Stimulated activated CD8-positive, alpha-beta memory T cell treated with anti-CD3 and anti-CD28 coated beads, Interleukin-4, amount 100 ng/mL, for 4 hours (primary cell): ENCODE data around the gene TOMM34.

ENCODE experiments used
- DNase-seq, 2 donors: peaks; one replicate each; pipeline ENCODE4 v3.0.0-alpha.2; 2020; ENCODE audit warnings: low read depth in 2 of 2, low spot score in 1 of 2

TOMM34 gene

DNA sequence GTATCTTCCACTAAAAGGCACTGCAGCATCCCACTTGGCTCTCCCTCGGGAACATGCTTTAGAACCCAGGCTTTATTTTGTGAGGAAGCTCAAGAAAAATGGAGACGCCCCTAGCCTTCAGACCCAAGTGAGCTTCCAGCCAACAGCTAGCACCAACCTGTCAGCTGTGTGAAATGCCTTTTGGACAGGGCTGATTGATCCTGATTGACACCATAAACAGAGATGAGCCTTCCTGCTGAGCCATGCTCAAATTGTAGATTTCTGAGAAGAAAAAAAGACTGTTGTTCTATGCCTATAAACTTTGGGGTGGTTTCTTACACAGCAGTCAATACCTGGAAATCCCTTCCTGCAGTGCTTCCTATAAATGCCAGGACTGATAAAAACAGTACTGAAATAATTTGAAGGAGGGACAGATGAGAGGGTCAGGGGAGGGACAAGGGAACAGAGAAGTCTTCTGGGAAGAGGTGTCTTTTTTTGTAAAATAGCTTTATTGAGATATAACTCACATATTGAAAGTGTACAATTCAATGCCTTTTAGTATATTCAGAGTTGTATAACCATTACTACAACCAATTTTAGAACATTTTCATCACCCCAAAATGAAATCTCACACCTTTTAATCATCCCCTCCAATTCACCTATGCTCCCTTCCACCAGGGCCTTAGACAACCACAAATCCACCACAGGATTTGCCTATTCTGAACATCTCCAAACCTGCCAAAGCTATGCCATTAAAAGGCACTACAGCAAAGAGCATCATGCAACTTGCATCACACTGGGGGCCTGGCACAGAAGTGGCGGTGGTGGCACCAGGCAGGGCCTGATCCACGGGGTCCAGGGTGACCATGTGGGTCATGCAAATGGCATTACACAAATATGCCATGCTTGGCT, 3.4 kb upstream of the TOMM34 start:
- no peak for DNase-seq

DNA sequence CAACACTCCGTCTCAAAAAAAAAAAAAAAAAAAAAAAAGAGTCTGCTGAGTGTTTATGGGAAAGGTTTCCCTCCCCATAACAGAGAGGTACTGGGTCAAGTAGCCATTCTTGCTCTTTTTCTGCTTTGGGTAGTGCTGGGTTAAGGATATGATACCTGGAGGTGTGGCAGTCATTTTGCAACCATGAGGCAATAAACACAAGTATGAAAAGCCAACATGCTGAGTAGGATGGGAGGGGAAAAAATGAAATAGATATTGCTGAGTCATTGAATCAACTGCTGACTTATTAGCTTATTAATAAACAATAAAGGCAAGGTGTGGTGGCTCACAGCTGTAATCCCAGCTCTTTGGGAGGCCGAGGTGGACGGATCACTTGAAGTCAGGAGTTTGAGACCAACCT, 2.3 kb upstream of the TOMM34 start:
- DNase-seq, result no peak

DNA sequence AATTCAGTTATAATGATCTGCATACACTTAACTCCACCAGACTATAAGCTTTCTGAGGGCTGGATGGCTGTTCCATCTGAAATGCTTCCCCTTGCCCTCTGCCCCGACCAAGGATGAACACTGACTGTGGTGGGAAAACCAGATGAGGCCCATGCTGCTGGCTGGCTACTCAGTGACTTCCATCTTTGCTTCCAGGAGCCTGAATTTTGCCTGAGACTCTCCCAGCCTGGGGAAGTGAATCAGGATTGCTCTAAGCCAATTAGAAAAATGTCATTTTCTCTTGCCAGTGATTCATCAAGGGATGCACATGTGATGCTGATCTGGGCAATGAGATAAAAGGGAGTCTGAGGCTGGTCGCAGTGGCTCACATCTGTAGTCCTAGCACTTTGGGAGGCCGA, 1.7 kb upstream of the TOMM34 start:
- no peak for DNase-seq

- no peak for DNase-seq
These were observed 1.0 kb upstream of the TOMM34 start for GRCh38 chr20:44961011-44961869.

DNA sequence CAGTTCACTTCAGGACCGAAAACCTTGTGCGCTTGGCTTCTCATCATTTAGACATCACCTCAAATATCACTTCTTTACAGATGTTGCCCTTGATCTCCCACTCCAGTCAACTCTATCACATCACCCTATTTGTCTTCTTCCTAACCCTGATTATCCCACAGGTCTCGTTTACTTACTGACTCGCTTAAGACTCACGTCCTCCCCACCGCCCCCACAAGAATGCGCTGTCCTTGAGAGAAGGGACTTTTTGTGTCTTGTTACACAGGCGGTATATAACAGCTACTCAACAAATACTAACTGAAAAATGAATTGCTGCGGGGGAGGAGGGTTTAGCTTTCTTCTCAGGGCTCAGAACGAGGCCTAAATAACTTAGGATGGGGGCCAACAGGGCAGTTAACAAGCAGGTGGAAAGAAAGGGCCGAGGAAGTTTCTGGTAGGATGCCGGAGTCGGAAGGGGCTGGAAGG, 527 bp downstream of the TOMM34 start:
- DNase-seq, result peak; percentile 51 to 66

DNA sequence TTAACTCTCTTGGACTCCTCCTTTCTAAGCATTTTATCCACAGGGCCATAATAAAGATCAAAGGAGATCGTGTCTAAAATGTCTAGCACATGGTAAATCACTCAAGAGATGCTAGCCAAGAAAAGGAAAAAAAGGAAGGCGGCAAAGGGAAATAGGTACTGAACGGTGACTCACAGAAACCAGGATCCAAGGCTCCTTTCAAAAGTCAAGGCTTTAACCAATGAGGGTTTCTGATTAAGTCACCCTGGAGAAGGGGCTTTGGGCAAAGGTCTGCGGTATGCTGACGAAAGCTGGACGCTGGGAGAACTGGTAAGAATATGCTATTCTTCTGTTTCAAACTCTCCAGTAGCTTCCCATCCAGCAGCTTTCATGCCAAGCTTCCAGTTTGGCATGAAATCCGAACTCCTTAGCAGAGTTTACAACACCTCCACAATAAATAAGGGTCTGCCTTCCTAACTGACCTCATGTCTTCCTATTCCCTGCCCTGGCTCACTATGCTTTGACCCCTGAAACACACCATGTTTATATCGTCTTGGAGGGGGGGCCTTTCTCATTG, 1.0 kb downstream of the TOMM34 start:
- DNase-seq, result no peak

GRCh38 chr20:44958276-44958675, 1.9 kb downstream of the TOMM34 start:
- no peak for DNase-seq

GRCh38 chr20:44956410-44956809, 3.8 kb downstream of the TOMM34 start:
- DNase-seq, result no peak

DNA sequence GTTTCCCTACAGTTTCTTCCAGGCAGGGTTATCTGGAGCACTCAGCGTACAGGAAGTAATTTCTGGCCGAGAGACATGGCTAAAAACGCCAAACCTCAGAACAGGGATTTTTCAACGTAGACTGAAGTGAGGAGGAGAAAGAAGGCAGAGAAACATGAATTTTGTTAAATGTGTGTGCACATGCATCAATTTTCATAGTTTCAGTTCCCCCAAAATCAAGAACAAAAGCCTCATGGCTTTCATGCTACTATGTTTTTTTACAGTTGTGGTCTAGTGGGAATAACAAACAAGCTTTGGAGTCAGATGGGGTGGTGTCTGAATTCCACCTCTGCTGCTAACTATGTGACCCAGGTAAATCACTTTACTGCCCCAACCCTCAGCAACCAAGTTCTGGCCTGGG, 4.9 kb downstream of the TOMM34 start:
- DNase-seq, result no peak

GRCh38 chr20:44954211-44954610, 6.0 kb downstream of the TOMM34 start:
- DNase-seq, result no peak

GRCh38 chr20:44952731-44953130, 7.5 kb downstream of the TOMM34 start:
- no peak for DNase-seq

GRCh38 chr20:44950368-44950767, 9.8 kb downstream of the TOMM34 start:
- DNase-seq, result no peak

DNA sequence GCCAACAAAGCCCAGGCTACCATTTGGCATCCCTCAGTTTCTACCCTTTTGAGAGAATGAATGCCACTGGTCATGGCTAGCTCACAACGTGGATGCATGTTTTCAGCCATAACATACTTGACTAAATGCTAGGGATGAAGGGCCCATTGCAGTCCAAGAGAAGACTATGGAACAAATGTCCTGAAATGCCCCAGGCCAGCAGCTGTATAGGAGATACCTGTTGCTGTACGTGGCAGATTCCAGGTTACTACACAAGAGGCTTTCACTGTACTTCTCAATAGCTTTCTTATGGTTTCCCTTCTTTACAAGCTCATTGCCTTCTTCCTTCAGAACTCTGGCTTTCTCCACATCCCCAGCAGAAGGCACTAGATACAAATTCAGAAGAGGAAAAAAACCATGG, 11.7 kb downstream of the TOMM34 start:
- DNase-seq, result no peak

GRCh38 chr20:44948107-44948506, 12.1 kb downstream of the TOMM34 start:
- DNase-seq, result no peak

- DNase-seq, result no peak
These were observed 13.8 kb downstream of the TOMM34 start for GRCh38 chr20:44946271-44946852.

GRCh38 chr20:44945261-44945660, 14.9 kb downstream of the TOMM34 start:
- no peak for DNase-seq

- no peak for DNase-seq
These were observed 16.4 kb downstream of the TOMM34 start for GRCh38 chr20:44943828-44944227.

DNA sequence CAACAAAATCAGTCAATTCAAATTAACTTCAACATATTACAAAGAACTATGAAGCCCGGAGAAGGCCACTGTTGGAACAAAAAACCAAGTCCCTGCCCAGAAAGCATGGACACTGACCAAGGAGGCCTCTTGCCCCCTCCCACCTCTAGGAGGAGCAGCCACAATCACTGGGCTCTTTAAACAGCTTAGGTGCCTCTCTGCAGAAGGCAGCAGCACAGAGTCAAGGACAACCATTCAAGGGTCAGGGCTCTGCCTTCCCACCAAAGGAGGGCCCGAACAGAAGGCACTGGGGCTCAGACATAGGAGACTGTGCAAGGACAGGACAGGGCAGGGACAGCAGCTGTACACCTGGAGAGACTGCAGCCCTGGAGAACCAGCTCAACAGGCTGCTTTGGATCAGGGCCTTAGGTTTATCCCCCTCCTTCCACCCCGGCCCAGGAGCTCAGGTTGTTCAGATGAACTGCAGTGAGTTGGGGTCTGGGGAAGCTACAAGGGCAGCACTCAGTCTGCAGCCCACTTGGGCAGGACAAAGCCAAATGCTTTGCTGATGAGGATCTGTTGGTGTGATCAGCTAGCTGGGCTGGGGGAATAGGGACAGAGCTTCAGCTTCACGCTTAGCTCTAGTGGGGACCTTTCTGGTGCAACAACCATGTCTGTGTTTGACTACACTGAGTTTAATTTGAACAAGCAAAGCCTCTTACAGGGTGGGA, 17.8 kb downstream of the TOMM34 start:
- no peak for DNase-seq

DNA sequence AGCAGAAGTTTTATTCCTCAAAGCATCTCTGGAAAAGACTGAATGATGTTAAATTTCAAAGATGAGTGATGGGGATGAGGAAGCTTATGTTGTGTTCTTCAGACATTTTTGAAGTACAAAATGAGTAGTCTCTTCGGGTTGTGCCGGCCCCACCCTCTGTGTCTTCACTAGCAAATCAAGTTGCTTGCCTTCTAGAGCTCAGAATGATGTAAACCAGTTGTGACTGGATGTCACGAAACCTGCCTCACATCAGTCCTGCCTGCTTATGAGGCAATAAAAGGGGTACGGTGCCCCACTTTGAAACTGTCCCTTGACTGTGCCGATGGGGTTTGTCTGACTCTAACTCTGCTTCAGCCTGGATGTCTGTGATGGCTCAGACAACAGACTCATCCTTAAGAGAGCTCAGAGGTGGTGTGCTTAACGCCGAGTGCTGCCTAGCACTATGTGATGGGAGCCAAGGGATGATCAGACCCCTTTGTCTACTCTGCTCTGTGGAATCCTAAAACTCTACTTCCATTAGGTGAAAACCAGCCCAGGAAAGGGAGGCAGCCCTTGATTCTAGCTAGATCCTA, 19.0 kb downstream of the TOMM34 start:
- DNase-seq, result no peak

DNA sequence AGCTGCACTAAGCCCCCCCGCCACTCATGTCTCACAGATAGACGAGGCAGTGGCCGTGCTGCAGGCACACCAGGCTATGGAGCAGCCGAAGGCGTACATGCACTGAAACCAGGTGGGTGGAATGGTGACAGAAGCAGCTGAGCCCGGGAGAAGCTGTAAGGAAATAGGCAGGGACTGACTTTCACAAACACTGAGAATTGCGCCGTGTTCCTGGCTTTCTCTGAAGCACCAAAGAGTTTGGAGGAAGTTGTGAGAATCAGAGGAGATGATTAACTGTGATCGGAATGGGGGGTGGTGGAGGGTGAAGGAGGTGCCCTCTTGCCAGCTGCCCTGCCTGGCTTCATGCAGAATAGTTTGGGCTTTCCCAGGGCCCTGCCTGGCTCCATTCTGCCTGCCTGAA, 21.6 kb downstream of the TOMM34 start:
- DNase-seq, result no peak
